Measurements from ENCODE around the gene CDRT4. TPM values are rescaled to one million over a fixed set of nuclear protein-coding genes. Genes with fewer than 3 reads are reported as not detected.

The CDRT4 gene
- total RNA-seq, 1 donor: 3.3 TPM

DNA sequence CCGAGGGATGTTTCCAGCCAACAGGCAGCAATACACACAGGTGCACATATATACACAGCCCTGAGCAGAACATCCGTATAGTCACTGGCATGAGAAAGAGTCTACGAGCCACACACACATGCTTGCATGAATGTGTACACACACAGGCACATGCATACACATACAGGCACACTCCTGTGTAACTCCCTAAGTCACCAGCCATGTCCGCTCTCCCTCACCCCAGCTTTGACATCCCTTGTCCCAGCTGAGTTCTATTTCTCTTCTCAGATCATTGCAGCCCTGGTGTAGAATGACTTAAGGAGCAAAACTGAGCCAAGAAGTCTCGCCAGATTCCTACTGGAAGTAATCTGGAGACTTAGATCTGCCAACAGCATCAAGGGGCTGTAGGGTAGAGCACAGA lies 13.1 kb downstream of the CDRT4 start:
- no peak for DNase-seq (ENCODE audit: insufficient read length, low spot score, missing footprints)
- no peak overlapping the region for H3K27ac ChIP-seq (ENCODE audit: low read depth, low read length)
- no peaks in the 10 kb centered on the region for H4K20me1 ChIP-seq (ENCODE audit: insufficient read depth, low read length)
- H3K4me3 ChIP-seq (ENCODE audit: insufficient read depth, low read length): no peak overlapping the region
- H3K36me3 ChIP-seq (ENCODE audit: insufficient read depth, low read length): no peaks in the 10 kb centered on the region
- peaks cover 50% of the 10 kb centered on the region for H3K4me1 ChIP-seq (ENCODE audit: insufficient read depth, low read length)
- no peaks in the 10 kb centered on the region for H3K27me3 ChIP-seq (ENCODE audit: insufficient read depth, low read length)
- H2AFZ ChIP-seq (ENCODE audit: low read length): no peak overlapping the region
- no peaks in the 10 kb centered on the region for H3K9me3 ChIP-seq (ENCODE audit: low read depth, low read length)
- no peaks in the 10 kb centered on the region for H3K79me2 ChIP-seq (ENCODE audit: insufficient read depth, low read length)
- TF ChIP-seq, protein P1, sequence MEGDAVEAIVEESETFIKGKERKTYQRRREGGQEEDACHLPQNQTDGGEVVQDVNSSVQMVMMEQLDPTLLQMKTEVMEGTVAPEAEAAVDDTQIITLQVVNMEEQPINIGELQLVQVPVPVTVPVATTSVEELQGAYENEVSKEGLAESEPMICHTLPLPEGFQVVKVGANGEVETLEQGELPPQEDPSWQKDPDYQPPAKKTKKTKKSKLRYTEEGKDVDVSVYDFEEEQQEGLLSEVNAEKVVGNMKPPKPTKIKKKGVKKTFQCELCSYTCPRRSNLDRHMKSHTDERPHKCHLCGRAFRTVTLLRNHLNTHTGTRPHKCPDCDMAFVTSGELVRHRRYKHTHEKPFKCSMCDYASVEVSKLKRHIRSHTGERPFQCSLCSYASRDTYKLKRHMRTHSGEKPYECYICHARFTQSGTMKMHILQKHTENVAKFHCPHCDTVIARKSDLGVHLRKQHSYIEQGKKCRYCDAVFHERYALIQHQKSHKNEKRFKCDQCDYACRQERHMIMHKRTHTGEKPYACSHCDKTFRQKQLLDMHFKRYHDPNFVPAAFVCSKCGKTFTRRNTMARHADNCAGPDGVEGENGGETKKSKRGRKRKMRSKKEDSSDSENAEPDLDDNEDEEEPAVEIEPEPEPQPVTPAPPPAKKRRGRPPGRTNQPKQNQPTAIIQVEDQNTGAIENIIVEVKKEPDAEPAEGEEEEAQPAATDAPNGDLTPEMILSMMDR (IDR thresholded peaks at IDR 0.05; ENCODE audit: extremely low read depth, low read depth, low read length): no peak
- no peak overlapping the region for H3K4me2 ChIP-seq (ENCODE audit: insufficient read depth, low read length)

DNA sequence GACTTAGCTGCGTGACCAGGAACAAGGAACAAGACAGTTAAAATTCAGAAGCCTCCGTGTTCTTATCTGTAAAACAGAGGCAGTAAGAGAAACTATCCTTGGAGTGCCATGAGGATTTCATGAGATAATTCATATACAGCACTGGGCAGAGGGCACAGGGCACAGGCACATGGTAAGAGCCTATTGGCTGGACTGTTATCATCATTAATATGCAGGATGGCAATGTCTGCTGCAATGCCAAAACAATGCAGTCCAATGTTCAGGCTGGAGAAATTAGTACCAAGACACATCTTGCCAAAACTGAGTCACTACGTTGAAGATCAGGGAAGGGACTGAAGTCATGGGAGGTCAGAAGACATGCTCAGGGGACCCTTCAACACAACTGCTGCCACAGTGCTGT lies 13.6 kb downstream of the CDRT4 start:
- no peak for DNase-seq (ENCODE audit: insufficient read length, low spot score, missing footprints)
- Histone ChIP-seq H4K20me1 (ENCODE audit: insufficient read depth, low read length) (no peaks in the 10 kb centered on the region), H3K9me3 (ENCODE audit: low read depth, low read length) (no peaks in the 10 kb centered on the region), H3K4me1 (ENCODE audit: insufficient read depth, low read length) (peaks cover 50% of the 10 kb centered on the region), H3K27ac (ENCODE audit: low read depth, low read length) (peak overlapping the region; percentile 2), H3K79me2 (ENCODE audit: insufficient read depth, low read length) (no peaks in the 10 kb centered on the region), H3K36me3 (ENCODE audit: insufficient read depth, low read length) (no peaks in the 10 kb centered on the region), H3K4me2 (ENCODE audit: insufficient read depth, low read length) (no peak overlapping the region), H3K27me3 (ENCODE audit: insufficient read depth, low read length) (no peaks in the 10 kb centered on the region), H3K4me3 (ENCODE audit: insufficient read depth, low read length) (no peak overlapping the region), H2AFZ (ENCODE audit: low read length) (no peak overlapping the region)
- TF ChIP-seq, protein P1 (IDR thresholded peaks at IDR 0.05; ENCODE audit: extremely low read depth, low read depth, low read length): no peak

DNA sequence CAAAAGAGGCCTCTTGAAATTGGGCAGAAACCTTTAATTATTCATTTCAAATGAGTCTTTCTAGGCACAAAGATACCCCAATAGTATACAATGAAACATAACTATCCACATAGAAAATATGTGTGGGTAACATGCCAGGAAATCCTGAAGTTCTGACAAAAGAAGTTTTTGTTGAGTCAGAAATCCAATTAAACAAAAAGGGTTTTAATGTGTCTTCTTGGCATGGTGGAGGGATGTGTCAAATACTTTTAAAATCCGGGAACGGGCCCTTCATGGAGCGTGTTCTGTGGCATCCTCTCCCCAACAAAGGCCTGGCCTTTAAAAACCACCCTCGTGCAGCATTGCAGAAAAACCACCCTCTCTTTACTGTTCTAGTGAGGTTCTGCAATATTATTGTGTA lies 14.2 kb downstream of the CDRT4 start:
- H4K20me1 ChIP-seq (ENCODE audit: insufficient read depth, low read length): no peaks in the 10 kb centered on the region
- H3K9me3 ChIP-seq (ENCODE audit: low read depth, low read length): no peaks in the 10 kb centered on the region
- H3K4me1 ChIP-seq (ENCODE audit: insufficient read depth, low read length): peaks cover 50% of the 10 kb centered on the region
- no peak overlapping the region for H3K4me2 ChIP-seq (ENCODE audit: insufficient read depth, low read length)
- H2AFZ ChIP-seq (ENCODE audit: low read length): no peak overlapping the region
- no peak overlapping the region for H3K4me3 ChIP-seq (ENCODE audit: insufficient read depth, low read length)
- H3K27me3 ChIP-seq (ENCODE audit: insufficient read depth, low read length): no peaks in the 10 kb centered on the region
- no peaks in the 10 kb centered on the region for H3K79me2 ChIP-seq (ENCODE audit: insufficient read depth, low read length)
- peak overlapping the region; percentile 2 for H3K27ac ChIP-seq (ENCODE audit: low read depth, low read length)
- no peak for DNase-seq (ENCODE audit: insufficient read length, low spot score, missing footprints)
- TF ChIP-seq, protein P1 (IDR thresholded peaks at IDR 0.05; ENCODE audit: extremely low read depth, low read depth, low read length): no peak
- H3K36me3 ChIP-seq (ENCODE audit: insufficient read depth, low read length): no peaks in the 10 kb centered on the region

DNA sequence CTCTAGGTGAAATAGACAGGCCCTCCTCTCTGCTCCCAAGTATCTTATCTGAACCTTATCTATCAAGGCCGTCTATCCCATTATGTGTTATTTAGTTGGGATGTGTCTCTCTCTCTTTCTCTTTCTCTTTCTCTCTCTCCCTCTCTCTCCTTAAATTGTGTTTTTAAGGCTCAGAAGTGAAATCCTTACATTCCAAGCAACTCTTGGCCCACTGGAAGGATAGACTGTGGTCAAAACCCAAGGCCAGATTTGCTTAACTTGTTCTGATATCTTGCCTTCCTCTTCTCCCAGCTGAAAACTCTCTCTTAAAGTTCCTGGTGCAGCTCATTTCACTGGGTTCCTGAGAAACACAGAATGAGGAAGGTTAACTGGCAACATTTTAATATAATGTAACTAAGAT lies 14.7 kb downstream of the CDRT4 start:
- DNase-seq (ENCODE audit: insufficient read length, low spot score, missing footprints): no peak
- Histone ChIP-seq H4K20me1 (ENCODE audit: insufficient read depth, low read length) (no peaks in the 10 kb centered on the region), H3K4me2 (ENCODE audit: insufficient read depth, low read length) (peak overlapping the region; percentile 27), H3K36me3 (ENCODE audit: insufficient read depth, low read length) (no peaks in the 10 kb centered on the region), H3K27ac (ENCODE audit: low read depth, low read length) (peak overlapping the region; percentile 46), H2AFZ (ENCODE audit: low read length) (no peak overlapping the region), H3K79me2 (ENCODE audit: insufficient read depth, low read length) (no peaks in the 10 kb centered on the region), H3K4me3 (ENCODE audit: insufficient read depth, low read length) (no peak overlapping the region), H3K9me3 (ENCODE audit: low read depth, low read length) (no peaks in the 10 kb centered on the region), H3K4me1 (ENCODE audit: insufficient read depth, low read length) (peaks cover 45% of the 10 kb centered on the region), H3K27me3 (ENCODE audit: insufficient read depth, low read length) (no peaks in the 10 kb centered on the region)
- TF ChIP-seq, protein P1 (IDR thresholded peaks at IDR 0.05; ENCODE audit: extremely low read depth, low read depth, low read length): no peak

All from osteoblast (primary cell).